ENCODE results near the gene JCHAIN.
"Not testable (repeated sequence)": the region's sequence is repeated elsewhere in the genome, so short reads cannot be mapped to it uniquely, and the experiment has no call there.

Gene JCHAIN

DNA sequence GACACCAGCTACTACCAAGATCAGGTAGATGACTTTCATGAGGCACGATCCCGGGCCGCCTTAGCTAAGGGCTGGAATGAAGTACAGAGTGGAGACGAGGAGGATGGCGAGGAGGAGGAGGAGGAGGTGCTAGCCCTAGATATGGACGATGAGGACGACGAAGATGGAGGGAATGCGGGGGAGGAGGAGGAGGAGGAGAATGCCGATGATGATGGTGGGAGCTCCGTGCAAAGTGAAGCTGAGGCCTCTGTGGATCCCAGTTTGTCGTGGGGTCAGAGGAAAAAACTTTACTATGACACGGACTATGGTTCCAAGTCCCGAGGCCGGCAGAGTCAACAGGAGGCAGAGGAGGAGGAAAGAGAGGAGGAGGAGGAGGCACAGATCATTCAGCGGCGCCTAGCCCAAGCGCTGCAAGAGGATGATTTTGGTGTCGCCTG lies 22.5 kb upstream of the JCHAIN start:
- no peak for DNase-seq (ENCODE audit: low read depth in 2 of 2)

DNA sequence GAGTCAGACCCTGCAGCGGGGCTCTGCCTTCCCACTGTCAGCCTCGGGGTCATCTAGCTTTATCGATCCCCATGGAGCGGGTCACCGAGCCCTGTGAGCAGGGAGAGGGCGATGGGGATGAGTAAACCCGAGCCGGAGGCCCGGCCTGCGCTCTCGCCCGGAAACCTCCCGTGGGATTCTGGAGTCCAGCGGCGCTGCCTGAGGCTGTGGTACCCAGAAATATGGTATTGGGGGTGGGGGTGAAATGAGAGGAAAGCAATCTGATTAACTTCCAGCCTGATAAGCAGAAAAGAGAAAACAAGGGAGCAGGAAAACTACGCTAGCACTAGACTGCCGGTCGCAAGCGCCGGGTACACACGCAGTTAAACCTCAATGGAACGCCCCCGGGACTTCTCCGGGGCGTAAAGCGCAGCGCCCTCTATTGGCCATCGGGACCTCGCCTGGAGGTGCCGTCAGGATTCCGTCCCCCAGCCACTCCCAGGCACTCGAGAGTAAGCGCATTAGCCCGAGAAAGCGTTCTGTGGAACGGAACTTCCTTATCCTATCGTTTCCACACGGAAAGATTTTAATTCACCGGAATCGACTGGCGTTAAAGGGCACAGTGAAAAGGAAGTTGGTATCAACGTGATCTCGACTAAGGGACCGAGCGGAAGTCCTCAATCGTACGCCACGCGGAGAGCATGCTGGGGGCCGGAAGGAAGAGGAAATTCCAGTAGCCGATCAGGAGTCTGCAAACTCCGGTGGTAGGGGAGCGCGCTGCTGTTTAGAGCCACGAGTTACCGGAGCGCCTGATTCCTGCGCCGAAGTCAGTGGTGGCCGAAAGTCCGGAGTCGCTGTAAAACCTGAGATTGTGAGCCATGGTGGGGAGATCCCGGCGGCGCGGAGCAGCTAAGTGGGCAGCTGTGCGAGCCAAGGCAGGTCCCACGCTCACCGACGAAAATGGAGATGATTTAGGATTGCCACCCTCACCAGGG lies 21.8 kb upstream of the JCHAIN start, which contains the start of gene UTP3:
TSS of gene UTP3 (plus strand) at position 712 of the 974 bp plus-strand sequence. CDS start at position 858, 146 bp downstream.
- peak; percentile 83 to 85 for DNase-seq (ENCODE audit: low read depth in 2 of 2)

DNA sequence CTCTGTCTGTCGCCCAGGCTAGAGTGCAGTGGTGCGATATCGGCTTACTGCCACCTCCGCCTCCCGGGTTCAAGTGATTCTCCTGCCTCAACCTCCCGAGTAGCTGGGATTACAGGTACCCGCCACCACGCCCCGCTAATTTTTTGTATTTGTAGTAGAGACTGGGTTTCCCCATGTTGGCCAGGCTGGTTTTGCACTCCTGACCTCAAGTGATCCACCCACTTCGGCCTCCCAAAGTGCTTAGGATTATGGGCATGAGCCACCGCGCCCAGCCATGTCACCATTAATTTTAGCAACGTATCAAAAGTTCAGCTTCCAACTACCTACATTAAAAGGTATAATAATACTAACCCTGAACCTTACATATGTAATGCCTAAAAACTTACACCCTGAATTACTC lies 21.1 kb upstream of the JCHAIN start:
- DNase-seq (ENCODE audit: low read depth in 2 of 2), result no peak

DNA sequence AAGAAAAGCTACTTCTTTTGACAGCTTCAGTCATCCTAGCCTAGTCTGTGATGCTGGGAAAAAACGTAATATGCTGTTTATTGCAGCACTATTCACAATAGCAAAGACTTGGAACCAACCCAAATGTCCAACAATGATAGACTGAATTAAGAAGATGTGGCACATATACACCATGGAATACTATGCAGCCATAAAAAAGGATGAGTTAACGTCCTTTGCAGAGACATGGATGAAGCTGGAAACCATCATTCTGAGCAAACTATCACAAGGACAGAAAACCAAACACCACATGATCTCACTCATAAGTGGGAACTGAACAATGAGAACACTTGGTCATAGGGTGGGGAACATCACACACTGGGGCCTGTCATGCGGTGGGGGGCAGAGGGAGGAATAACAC lies 15.8 kb upstream of the JCHAIN start:
- not testable (repeated sequence) for DNase-seq (ENCODE audit: low read depth in 2 of 2)

DNA sequence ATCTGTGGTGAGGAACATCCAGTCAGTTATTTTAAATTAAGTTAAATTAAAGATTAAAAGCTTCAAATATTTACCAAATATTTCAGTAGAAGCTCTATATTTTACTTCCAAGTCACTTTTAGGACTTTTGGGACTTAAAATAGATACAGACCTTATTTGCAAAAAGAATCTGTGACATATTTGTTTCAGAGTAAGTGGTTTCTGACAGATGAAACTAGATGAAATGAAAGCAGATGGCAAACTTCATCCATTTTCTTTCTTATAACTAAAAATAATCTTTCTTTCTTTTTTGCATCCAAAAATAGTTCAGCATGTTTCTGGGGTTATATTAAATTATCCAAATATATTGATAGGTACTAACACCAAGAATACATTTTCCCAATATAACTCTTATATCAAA lies 15.4 kb upstream of the JCHAIN start:
- no peak for DNase-seq (ENCODE audit: low read depth in 2 of 2)

DNA sequence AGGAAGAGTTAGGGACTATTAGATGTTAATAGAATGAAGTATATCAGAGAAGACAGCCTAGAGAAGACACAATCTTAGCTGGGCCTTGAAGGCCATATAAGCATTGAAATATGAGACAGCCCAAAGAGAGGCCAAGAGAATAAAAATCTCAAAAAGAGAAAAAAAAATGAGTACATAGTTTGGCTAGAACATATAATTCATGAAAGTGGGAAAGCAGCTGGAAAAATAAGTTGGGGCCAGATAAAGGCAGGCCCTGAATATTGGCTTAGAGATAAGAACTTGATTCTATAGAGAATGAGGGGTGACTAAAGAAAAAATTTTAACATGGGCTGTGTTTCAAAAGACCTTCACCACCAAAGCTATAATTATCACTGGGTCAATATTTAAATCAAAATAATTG lies 14.6 kb upstream of the JCHAIN start:
- no peak for DNase-seq (ENCODE audit: low read depth in 2 of 2)

DNA sequence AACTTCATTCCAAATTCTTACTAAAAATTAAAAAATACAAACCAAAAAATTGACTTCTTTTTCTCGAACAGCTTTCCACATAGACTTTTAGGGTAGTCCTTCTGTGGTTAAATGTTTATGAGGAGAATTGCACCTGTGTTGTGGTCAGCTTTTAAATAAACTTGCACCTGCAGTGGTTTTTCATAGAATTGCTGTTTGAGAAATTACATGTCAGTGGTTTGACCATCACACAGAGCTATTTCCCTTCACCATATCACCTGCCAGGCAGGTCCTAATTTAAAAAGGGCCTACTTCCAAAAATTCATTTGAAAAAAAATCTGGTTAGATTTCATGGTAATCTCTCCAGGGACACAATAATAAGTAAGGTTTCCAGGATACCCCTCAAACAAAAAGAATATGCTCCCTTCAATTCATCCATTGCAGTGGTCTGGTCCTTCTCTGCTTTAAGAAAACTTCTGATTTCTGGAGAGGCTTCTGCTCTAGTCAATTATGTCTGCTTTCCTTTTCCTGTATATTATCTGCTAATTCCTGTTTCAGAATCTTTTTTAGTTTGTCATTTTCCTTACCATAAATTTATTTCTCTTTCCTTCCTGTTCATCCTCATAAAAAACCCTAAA lies 12.2 kb upstream of the JCHAIN start:
- DNase-seq (ENCODE audit: low read depth in 2 of 2), result no peak

DNA sequence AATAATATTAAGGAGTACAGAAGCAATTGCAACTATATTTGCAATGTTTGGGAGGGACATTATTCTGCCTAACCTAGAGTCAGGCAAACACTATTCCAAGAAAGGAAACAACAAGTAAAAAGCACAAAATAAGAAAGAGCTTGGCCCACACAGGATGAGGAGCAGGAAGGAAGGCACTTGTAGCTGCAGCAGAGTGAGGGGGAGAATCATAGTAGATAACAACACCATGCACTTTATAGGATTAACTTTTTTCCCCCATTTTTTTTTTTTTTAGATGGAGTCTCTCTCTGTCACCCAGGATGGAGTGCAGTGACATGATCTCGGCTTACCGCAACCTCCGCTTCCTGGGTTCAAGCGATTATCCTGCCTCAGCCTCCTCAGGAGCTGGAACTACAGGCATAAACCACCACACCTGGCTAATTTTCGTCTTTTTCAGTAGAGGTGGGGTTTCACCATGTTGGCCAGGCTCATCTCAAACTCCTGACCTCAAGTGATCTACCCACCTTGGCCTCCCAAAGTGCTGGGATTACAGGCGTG lies 10.3 kb upstream of the JCHAIN start:
- no peak for DNase-seq (ENCODE audit: low read depth in 2 of 2)

DNA sequence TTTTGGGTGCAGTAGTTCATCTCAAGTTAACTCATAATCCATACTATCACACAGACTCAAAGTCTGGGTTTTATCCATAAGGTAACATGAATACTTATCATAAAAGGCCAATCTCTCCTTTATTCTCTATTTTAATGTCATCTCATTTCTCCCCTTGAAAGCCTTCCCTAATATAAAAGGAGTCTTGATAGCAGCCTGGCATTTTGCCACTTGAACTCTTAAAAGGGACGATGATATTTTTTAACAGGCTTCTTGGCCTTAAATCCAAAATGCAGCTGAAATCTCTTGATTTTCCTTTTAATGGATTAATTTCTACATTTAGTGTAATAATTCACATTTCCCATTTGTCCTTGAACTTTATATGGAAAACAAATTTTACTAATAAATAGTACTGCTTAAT lies 8.4 kb upstream of the JCHAIN start:
- DNase-seq (ENCODE audit: low read depth in 2 of 2), result no peak

DNA sequence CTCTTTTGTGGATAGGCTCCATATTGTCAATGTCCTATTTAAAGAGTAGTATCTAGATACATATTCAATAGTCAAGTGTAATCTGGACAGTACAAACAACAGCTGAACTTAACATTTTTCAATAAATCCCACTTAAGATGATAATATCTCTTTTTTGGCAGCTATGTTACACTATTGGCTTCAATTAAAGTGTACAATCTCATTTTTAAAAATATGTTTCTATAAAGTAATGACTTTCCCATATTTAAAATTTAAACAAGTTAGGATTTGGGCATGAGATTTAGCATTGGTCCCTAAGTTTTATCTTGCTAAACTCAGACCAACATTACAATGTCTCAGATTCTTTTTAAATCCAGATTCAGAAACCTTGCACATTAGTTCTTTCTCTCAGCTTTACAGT lies 7.9 kb upstream of the JCHAIN start:
- no peak for DNase-seq (ENCODE audit: low read depth in 2 of 2)

DNA sequence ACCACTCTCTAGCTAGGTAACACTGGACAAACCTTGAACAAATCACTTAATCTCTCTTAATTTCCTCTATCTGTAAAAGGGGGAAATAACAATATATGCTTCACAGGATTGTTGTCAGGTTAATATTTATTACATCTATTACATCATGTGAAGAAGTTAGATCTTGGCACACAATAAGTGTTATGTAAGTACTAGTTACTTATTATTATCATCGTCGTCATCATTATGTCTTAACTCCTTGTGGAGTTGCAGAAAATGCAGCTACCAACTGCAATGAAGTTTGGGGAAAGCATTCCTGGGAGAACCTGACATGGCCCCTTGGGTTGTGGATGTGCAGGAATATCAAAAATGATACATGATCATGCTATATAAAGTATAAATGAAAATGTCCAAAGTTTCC lies 4.8 kb upstream of the JCHAIN start:
- DNase-seq (ENCODE audit: low read depth in 2 of 2), result no peak

DNA sequence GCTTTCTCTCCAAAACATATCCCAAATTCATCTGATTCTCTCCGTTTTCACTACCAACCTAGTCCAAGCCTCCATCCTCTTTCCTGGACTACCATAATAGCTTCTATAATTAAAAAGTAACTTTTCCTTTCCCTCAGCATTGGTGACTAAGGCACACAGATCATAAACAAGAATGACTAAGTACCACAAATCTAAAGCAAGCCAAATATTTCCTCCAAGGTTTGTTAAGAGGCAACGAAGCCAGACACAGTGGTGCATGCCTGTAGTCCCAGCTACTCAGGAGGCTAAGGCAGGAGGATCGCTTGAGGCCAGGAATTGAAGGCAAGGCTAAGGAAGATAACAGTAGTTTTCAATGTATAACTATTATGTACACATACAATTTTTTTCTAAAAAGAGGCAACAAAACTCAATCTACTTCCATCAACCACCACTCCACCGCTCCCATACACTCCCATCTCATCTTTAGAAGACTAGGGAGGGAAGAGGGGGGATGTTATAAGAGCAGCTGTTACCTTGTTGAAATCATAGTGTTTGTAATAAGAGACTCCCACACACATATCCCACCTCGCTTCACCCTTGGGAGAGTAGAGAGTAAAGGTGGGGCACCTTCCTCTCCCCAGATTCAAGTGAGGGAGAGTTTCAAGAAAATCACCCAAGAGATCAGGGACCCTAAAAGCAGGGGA lies 4.2 kb upstream of the JCHAIN start:
- DNase-seq (ENCODE audit: low read depth in 2 of 2), result no peak

DNA sequence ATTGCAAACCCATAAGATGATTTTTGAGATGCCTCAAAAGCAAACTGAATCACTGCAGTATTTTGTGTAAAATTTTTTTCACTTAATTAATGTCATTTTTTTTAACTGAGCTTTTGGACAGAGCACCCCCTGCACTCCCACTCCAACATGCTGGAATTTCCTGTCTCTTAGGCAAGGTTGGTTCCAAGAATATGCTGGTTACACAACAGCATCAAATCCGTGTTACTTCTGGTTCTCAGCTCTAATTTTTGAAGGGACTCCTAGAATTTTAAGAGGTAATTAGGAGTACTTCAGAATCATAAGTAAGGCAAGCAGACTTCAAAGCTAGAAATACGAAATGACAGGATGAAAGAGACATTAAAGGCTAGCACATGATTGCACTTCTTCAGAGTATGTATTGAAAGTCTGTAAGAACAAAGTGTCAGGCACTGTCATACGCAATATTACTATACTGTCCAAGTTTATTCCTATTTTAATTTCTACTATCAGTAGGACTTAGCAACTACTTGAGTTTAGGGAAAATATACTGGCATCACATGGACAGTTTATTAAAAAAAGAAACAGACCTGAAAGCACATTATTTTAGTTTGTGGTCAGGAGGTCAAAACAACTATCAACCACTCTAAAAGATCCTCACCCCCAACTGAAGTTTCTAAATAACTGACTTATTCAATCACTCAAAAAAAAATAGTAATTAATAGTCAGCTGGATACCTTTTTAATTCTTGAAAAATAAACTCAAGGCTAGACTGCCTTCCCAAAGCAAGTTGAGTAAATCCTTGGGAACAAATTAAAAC lies 1.6 kb upstream of the JCHAIN start:
- no peak for DNase-seq (ENCODE audit: low read depth in 2 of 2)

DNA sequence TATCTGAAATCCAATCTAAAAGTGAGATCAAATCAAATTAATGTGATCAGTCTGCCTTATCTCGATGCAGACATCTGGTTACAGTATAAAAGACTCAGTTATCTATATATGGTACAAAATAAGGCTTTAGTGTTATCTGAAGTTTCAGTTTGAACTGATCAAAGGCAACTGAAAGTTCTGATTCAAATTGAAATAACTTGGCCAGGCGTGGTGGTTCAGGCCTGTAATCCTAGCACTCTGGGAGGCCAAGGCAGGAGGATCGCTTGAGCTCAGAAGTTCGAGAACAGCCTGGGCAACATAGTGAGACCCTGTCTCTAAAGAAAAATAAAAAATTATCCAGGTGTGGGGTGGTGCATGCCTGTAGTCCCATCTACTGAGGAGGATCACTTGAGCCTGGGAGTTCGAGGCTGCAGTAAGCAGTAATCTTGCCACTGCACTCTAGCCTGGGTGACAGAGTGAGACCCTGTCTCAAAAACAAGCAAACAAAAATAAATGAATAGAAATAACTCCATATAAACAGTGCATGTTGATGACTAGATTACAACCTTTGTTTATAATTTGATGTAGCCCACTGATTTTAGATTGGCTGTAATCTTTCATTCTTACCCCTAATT lies 4.9 kb downstream of the JCHAIN start:
- DNase-seq (ENCODE audit: low read depth in 2 of 2), result not testable (repeated sequence)

DNA sequence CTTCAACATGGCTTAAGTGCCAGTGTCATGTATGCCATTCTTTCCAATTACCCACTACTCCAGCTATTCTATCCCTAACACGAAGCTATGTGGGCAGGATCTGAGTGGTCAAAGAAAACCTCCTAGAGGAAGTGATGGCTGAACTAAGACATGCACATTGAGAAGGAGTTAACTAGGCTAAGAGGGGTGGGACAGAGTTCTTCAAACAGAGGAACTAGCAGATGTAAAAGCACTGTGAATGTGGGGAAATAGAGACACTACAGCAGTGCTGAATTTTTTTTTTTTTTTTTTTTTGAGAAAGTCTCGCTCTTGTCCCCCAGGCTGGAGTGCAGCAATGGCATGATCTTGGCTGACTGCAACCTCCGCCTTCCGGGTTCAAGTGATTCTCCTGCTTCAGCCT lies 6.2 kb downstream of the JCHAIN start:
- no peak for DNase-seq (ENCODE audit: low read depth in 2 of 2)

DNA sequence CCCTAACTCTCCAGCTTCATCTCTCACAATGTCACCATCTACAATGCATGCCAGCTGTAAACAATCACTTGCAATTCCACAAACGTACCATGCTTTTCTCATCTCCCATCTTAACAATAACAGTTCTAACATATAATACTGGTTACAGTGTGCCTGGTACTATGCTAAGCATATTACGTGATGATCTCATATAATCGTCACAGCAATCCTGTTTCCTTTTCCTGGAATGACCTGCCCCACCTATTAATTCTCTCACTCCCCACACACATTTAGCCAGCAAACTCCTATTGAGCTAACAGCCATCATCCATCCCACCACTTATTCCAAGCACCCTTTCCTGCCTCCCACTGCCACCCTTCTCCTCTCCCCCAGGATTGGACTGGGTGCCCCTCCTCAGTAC lies 7.9 kb downstream of the JCHAIN start:
- DNase-seq (ENCODE audit: low read depth in 2 of 2), result no peak

DNA sequence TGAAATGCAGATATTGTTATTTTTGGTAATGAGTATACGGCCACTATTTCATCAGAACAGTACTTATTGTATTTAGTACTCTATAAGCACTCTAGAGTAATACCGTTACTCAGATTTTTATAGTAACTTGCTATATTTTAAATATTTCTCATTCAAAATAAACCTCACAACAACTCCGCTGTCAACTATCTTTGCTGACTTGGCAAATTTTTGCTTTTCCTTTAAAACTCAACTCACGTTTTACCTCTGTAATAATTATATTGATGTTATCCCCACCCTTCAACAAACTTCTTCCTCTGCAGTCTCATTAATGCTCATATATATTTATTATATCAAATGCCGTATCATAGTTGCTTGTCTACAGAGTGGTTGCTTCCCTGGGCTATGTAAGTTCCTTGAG lies 9.0 kb downstream of the JCHAIN start:
- DNase-seq (ENCODE audit: low read depth in 2 of 2), result no peak

DNA sequence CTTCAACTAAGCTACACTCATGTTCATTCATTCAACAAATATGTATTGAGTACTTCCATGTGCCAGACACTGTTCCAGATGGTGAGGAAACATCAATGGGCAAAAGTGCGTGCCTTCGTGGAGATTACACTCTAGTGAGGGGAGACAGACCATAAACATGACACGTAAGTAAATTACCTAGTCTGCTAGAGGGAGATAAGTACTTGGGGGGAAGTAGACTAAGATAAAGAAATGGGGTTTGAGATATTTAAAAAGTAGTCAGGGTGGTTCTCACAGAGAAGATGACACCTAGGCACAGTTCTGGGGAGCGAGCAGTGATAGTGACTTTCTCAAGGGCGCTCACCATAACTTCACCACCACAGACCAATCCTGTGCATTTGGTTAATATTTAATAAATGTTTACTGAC lies 11.7 kb downstream of the JCHAIN start:
- DNase-seq (ENCODE audit: low read depth in 2 of 2), result no peak

DNA sequence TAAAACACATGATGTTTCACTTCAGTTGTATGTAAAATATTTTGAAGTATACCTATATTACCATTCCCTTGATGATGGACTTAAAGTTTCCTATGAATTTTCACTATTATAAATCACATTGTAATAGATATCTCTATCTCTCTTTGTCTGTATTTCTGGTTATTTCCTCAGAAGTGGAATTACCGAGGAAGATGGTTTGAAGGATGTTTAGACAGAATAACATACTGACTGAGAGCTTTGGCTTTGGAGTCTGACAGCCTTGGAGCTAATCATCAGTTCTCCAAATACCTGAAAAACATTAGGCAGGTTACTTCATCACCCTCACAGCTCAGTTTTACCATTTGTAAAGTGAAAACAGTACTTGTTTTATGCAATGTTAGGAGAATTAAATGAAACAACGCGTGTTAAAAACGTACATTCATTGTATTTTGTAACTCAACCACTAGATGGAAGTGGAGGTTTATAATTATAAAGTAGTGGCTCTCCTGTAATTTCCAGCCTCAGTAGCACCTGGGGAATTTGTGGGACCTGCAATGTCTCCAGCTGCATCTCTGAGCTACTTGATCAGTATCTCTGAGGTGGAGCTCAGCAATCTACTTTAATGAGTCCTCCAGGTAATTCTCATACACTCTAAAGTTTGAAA lies 14.3 kb downstream of the JCHAIN start:
- no peak for DNase-seq (ENCODE audit: low read depth in 2 of 2)

DNA sequence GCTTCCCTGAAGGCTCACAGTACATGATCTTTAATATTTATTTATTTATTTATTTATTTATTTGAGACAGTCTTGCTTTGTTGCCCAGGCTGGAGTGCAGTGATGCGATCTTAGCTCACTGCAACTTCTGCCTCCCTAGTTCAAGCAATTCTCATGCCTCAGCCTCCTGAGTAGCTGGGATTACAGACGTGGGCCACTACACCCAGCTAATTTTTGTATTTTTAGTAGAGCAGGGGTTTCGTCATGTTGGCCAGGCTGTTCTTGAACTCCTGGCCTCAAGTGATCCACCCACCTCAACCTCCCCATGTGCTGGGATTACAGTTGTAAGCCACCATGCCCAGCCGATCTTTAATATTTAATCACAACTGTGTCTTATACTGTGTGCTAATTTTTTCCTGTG lies 15.6 kb downstream of the JCHAIN start:
- DNase-seq (ENCODE audit: low read depth in 2 of 2), result not testable (repeated sequence)

All from stimulated activated CD8-positive, alpha-beta memory T cell treated with anti-CD3 and anti-CD28 coated beads, Interleukin-15, amount 100 ng/mL, for 4 hours (primary cell).